B cell (primary cell): ENCODE measurements around the gene TNIP1.

Experiments
- EZH2 ChIP-seq: IDR thresholded peaks from 2 replicates; pipeline ENCODE4 v1.6.1; 2012; ENCODE audit warnings: borderline replicate concordance, low read depth, mild to moderate bottlenecking, moderate library complexity, low read length; ENCODE audit not compliant: insufficient read depth, poor library complexity, severe bottlenecking
- TF ChIP-seq, protein P1 (sequence below): fragments of 200-600 bp; IDR thresholded peaks from one replicate; pipeline ENCODE4 v1.8.0; 2022; ENCODE audit warnings: antibody characterized with exemption, mild to moderate bottlenecking

DNA sequence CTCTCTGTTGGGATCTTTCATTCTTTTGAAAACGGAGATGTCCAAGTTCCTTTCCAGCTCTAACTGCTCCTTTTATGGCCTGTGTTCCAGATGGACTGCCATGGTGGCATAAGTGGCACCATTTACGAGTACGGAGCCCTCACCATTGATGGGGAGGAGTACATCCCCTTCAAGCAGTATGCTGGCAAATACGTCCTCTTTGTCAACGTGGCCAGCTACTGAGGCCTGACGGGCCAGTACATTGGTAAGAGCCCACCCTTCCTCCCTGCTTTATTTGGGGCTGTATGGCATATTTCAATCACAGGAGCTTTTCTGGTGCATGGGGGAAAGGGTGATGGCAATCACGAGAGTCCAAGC is 55.6 kb downstream of the TNIP1 start:
- TF ChIP-seq, protein P1, sequence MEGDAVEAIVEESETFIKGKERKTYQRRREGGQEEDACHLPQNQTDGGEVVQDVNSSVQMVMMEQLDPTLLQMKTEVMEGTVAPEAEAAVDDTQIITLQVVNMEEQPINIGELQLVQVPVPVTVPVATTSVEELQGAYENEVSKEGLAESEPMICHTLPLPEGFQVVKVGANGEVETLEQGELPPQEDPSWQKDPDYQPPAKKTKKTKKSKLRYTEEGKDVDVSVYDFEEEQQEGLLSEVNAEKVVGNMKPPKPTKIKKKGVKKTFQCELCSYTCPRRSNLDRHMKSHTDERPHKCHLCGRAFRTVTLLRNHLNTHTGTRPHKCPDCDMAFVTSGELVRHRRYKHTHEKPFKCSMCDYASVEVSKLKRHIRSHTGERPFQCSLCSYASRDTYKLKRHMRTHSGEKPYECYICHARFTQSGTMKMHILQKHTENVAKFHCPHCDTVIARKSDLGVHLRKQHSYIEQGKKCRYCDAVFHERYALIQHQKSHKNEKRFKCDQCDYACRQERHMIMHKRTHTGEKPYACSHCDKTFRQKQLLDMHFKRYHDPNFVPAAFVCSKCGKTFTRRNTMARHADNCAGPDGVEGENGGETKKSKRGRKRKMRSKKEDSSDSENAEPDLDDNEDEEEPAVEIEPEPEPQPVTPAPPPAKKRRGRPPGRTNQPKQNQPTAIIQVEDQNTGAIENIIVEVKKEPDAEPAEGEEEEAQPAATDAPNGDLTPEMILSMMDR: no peak
- TF ChIP-seq EZH2: no peak
